ENCODE data around the gene PPP6R2.
A peak's percentile ranks its signal among the peaks of the same experiment; 100 is the strongest.

The PPP6R2 gene

DNA sequence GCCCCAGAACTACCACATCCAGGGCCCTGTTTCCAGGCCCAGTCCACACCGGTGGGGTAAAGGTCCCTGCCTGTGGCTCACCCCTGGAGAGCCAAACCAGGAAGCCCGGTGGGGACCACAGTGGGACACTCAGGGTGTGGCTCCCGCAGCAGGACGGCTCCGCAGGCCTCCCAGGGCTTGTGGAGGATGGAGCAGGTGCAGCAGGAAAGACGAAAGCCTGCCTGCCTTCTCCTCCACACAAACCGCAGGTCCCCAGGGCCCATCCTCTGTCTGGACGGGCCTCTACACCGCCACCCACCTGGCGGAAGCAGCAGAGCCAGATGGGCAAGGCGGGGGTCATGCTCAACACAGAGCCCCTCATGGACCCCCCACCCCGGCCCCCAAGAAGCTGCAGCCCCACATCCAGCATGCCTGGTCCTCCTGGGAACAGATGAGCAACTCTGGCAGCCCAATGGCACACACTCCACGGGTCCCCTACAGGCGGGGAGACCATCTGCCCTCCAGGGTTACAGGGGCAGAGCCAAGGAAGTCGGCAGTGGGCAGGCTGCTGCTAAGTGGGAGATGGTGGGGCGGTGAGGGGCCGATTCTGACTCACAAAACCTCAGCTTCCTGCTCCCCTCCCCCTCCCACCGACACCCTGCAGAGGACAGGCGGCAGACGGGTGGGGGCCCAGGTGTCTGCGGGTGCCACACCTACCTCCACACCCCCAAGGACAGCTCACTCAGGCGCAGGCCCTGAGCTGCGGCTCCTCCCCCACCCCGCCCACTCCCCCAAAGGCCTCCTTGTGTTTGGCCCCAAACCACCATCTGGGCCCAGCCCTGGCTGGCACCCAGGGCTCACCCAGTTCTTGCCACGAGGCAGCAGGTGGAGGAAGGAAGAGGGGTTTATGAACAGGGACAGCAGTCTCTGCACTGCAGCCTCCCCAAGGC, 126.5 kb downstream of the PPP6R2 start:
- peak; percentile 98 for DNase-seq (ENCODE audit: low read depth)
- peak overlapping the region; percentile 32 for H3K4me3 ChIP-seq (ENCODE audit: low read depth, low read length)
- TF ChIP-seq, protein P1, sequence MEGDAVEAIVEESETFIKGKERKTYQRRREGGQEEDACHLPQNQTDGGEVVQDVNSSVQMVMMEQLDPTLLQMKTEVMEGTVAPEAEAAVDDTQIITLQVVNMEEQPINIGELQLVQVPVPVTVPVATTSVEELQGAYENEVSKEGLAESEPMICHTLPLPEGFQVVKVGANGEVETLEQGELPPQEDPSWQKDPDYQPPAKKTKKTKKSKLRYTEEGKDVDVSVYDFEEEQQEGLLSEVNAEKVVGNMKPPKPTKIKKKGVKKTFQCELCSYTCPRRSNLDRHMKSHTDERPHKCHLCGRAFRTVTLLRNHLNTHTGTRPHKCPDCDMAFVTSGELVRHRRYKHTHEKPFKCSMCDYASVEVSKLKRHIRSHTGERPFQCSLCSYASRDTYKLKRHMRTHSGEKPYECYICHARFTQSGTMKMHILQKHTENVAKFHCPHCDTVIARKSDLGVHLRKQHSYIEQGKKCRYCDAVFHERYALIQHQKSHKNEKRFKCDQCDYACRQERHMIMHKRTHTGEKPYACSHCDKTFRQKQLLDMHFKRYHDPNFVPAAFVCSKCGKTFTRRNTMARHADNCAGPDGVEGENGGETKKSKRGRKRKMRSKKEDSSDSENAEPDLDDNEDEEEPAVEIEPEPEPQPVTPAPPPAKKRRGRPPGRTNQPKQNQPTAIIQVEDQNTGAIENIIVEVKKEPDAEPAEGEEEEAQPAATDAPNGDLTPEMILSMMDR (IDR thresholded peaks at IDR 0.05; ENCODE audit: insufficient read depth, low read depth, low read length, missing control alignments) = peak; percentile 14

DNA sequence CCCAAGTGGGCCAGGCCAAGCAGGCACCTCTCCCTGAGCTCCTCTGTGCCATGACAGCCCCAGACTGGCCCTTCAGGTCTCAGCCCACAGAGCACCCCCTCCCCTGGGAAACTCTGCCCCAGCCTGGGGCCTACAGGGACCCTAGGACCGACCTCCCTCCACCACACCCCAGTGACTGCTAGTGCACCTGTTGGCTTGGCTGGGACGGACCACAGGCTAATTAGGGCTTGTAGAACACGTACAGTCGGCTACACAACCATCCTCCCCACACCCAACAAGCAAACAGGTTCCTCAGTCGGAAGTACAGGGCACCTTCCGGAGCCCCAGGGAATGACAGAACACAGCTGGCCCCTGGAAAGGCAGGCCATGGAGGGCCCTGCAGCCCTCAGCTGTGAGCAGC, 127.4 kb downstream of the PPP6R2 start:
- TF ChIP-seq, protein P1 (IDR thresholded peaks at IDR 0.05; ENCODE audit: insufficient read depth, low read depth, low read length, missing control alignments) = no peak
- DNase-seq (ENCODE audit: low read depth) = peak; percentile 53
- no peak overlapping the region; the same call in 1 of the 2 replicates for H3K4me3 ChIP-seq (ENCODE audit: low read depth, low read length)

DNA sequence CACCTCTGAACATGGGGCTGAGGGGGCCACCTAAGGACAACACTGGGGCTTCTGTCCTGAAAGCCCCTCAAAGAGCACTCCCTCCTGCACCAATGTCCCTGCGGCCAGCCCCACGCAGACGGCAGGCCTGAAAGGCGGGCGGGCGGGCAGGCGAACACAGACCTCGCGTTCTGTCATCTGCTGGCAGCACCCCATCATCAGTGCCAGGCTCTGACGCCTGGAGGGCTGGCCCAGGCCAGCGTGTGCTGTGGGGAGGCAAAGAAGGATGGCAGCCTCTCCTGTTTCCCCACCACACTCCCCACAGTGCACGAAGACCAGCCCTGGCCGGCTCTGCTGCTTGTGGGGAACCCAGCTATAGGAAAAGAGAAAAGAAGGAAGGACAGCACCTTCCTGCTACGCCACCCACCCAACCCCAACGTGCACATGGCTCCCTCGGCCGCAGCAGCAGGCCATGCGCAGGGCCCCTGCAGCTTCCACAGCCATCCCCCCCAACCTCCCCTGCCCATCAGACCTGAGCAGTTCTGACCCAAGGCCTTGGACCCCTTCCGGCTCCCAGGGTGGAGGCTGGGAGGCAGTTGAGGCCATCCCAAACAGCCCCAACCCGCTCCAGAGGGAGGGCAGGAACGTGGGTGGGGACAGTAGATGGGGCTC, 128.2 kb downstream of the PPP6R2 start:
- TF ChIP-seq, protein P1 (IDR thresholded peaks at IDR 0.05; ENCODE audit: insufficient read depth, low read depth, low read length, missing control alignments) = no peak
- no peak for DNase-seq (ENCODE audit: low read depth)
- H3K4me3 ChIP-seq (ENCODE audit: low read depth, low read length) = no peak overlapping the region

DNA sequence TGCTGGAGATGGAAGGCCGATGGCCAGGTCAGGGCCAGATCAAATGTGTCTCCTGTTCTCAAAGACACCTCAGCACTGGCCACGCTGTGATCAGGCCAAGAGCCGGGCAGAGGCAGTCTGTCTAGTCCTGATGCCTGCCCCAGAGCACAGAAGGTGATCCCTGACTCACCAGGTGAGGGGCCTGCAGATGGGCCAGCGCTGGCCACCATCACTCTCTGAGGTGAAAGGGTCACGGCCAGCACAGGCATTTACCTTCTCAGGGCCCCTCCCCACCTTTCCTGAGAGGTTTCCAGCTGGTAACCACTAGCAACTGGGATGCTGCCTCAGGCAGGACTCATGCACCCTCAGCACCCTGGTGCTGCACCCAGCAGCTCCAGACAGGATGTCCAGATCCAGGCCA, 128.8 kb downstream of the PPP6R2 start:
- no peak overlapping the region for H3K4me3 ChIP-seq (ENCODE audit: low read depth, low read length)
- TF ChIP-seq, protein P1 (IDR thresholded peaks at IDR 0.05; ENCODE audit: insufficient read depth, low read depth, low read length, missing control alignments) = no peak
- DNase-seq (ENCODE audit: low read depth) = no peak

DNA sequence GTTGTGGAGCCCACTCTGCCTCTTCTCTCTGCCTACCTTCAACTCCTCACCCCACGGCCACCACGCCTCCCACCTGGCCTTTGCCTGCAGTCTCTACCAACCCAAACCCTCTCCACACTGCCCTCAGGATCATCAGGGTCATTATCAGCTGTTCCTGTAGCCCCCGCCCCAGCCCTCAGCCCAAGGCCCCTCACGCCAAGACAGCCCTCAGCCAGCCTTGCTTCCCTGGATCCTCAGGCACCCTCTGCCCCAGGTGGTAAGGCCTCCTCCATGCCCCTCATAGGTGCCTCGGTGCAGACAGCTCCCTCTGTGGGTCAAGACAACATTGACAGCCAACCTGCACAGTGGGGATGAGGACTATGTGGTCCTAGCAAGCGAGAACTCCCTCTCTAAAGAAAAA, 130.0 kb downstream of the PPP6R2 start:
- H3K4me3 ChIP-seq (ENCODE audit: low read depth, low read length) = no peak overlapping the region; the same call in 1 of the 2 replicates
- TF ChIP-seq, protein P1 (IDR thresholded peaks at IDR 0.05; ENCODE audit: insufficient read depth, low read depth, low read length, missing control alignments) = peak; percentile 65
- peak; percentile 65 for DNase-seq (ENCODE audit: low read depth)

DNA sequence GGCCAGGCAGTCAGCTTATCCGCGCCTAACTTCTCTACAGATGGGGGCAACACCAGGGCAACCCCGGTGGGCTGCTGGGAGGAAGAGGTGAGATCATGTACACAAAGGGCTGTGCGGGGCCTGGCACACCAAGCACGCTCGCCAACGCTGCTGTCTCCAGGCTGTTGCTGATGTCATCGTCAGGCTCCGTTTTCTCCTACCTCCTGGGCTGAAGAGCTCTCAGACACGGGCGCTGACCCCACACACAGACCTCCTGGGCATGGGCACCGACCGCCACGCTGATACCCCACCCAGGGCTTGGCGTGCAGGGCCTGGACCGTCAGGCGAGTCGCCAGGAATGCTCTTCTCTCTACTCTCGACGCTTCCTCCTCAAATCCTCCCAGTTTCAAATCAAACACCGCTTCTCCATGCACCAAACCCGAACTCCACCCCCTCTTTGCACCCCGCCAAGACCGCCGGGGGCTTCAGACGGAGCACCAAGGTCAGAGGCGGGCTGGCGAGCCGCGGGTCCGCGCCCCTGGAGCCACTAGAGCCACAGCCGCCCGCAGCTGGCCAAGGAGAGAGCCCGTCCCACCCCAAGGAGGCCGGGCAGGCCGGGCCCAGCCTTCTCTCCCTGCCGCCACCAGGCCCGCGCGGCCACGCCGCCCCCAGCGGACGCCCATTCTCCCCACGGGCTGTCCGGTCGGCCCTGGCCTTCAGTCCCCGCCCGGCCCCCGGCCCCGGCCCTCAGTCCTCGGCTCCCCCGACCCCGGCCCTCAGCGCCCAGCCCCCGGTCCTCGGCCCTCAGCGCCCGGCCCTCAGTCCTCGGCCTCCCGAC, 130.9 kb downstream of the PPP6R2 start:
- peak overlapping the region; percentile 71 for H3K4me3 ChIP-seq (ENCODE audit: low read depth, low read length)
- TF ChIP-seq, protein P1 (IDR thresholded peaks at IDR 0.05; ENCODE audit: insufficient read depth, low read depth, low read length, missing control alignments) = no peak
- peak; percentile 25 for DNase-seq (ENCODE audit: low read depth)
